Mesendoderm (in vitro differentiated cells): ENCODE data around the gene ATXN3. TPM values are rescaled to one million over a fixed set of nuclear protein-coding genes. Genes with fewer than 3 reads are reported as not detected.
A peak's percentile ranks its signal among the peaks of the same experiment; 100 is the strongest.

Experiments used
- DNase-seq: peaks from one replicate; pipeline ENCODE4 v3.0.0; 2013
- H2AK5ac ChIP-seq: 2 replicates; pipeline ENCODE4 v1.6.1; 2013; ENCODE audit warnings: low read length, inconsistent platforms
- H2BK120ac ChIP-seq: 2 replicates; pipeline ENCODE4 v1.6.1; 2013; ENCODE audit warnings: low read depth, mild to moderate bottlenecking, low read length, moderate library complexity, mixed read lengths
- H2BK15ac ChIP-seq: replicated peaks from 2 replicates; pipeline ENCODE4 v1.6.1; 2013; ENCODE audit warnings: low read depth, mild to moderate bottlenecking, moderate library complexity
- H2BK5ac ChIP-seq: 2 replicates; pipeline ENCODE4 v1.6.1; 2013; ENCODE audit warnings: low read length, inconsistent platforms
- H3K18ac ChIP-seq: 2 replicates; pipeline ENCODE4 v1.6.1; 2013; ENCODE audit warnings: mild to moderate bottlenecking, low read length, mixed read lengths
- H3K23ac ChIP-seq: one replicate; pipeline ENCODE4 v1.6.1; 2013; ENCODE audit warnings: low read length
- H3K27ac ChIP-seq: 2 replicates; pipeline ENCODE4 v1.5.1; 2013; ENCODE audit warnings: low read depth, mild to moderate bottlenecking, inconsistent platforms, low read length, moderate library complexity
- H3K27me3 ChIP-seq: 2 replicates; pipeline ENCODE4 v1.6.1; 2013; ENCODE audit warnings: low read length, control low read depth, mild to moderate bottlenecking, inconsistent platforms; ENCODE audit not compliant: insufficient read depth, poor library complexity
- H3K36me3 ChIP-seq: 2 replicates; pipeline ENCODE4 v1.6.1; 2013; ENCODE audit warnings: low read length, inconsistent platforms; ENCODE audit not compliant: control insufficient read depth, insufficient read depth
- H3K4ac ChIP-seq: one replicate; pipeline ENCODE4 v1.6.1; 2013; ENCODE audit warnings: low read depth, mild to moderate bottlenecking, low read length, moderate library complexity
- H3K4me1 ChIP-seq: 2 replicates; pipeline ENCODE4 v1.6.1; 2013; ENCODE audit warnings: low read depth, low read length, inconsistent platforms; ENCODE audit not compliant: control insufficient read depth
- H3K4me2 ChIP-seq: 2 replicates; pipeline ENCODE4 v1.6.1; 2013; ENCODE audit warnings: low read length
- H3K4me3 ChIP-seq: 2 replicates; pipeline ENCODE4 v1.5.1; 2013; ENCODE audit warnings: mild to moderate bottlenecking, low read length
- H3K56ac ChIP-seq: one replicate; pipeline ENCODE4 v1.6.1; 2013; ENCODE audit warnings: low read length
- H3K79me1 ChIP-seq: 2 replicates; pipeline ENCODE4 v1.6.1; 2013; ENCODE audit warnings: low read length, inconsistent platforms
- H3K79me2 ChIP-seq: 2 replicates; pipeline ENCODE4 v1.6.1; 2013; ENCODE audit warnings: mild to moderate bottlenecking, low read length; ENCODE audit not compliant: control insufficient read depth, insufficient read depth
- H3K9ac ChIP-seq: 2 replicates; pipeline ENCODE4 v1.6.1; 2013; ENCODE audit warnings: low read length, inconsistent platforms
- H4K5ac ChIP-seq: one replicate; pipeline ENCODE4 v1.6.1; 2013; ENCODE audit warnings: low read length
- H4K8ac ChIP-seq: one replicate; pipeline ENCODE4 v1.6.1; 2013; ENCODE audit warnings: low read depth, mild to moderate bottlenecking, control low read depth, low read length, moderate library complexity
- WGBS: extraction: QIAGEN DNeasy Blood & Tissue Kit; methylation state at CpG from one replicate; pipeline ENCODE4 v1.1.7; 2013; ENCODE audit warnings: low lambda C conversion rate, missing lambda C conversion rate; ENCODE audit not compliant: insufficient coverage; ENCODE audit errors: extremely low coverage; 5-methylcytosine and 5-hydroxymethylcytosine counted together
- polyA plus RNA-seq, 2 experiments: library from polyadenylated mRNA; stranded (reverse); fragments of 200-250 nt; gene quantifications; one replicate each; pipeline ENCODE4 v1.2.3, GENCODE V29; 2013

ATXN3 gene
- polyA plus RNA-seq (2013, experiment 1 of 2) = 20.1 TPM
- 19.4 TPM for polyA plus RNA-seq (2013, experiment 2 of 2)

GRCh38 chr14:92106143-92106926 lies at the start of gene ATXN3:
Gene ATXN3 (minus strand): TSS chr14:92106582. CDS start chr14:92106552, 30 bp downstream.
- peak within 1 kb of the TSS; percentile 46 for H3K27ac ChIP-seq

DNA sequence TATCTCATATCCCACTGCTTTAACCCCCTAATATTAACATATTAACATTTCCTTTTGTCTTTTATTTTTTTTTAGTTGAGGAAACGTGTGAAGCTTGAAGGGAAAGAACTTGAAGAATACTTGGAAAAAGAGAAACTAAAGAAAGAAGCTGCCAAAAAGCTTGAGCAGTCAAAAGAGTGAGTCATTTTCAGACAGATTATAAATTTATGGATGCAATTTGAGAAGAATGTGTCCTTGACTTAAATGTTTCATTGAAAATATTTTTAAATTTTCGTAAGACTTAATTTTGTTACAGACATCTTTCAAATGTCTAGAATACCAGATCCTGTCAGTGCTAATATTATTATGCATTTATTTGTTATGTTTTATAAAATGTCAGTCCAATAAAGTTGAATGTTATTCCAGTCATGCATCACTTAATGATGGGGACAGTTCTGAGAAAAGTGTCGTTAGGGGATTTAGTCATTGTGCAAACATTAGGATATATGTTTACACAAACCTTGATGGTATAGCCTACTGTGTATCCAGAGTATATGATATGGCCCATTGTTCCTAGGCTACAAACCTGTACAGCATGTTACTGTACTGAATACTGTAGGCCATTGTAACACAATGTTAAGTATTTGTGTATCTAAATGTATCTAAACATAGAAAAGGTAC lies 48.0 kb upstream of the ATXN3 start:
- WGBS = no CpG with 5 or more reads among the region's 3 CpGs
- Histone ChIP-seq H3K79me2 (no peaks in the 10 kb centered on the region), H3K56ac (no peak overlapping the region)

More at GRCh38 chr14:92106143-92106926, at the start of gene ATXN3:
- peak within 1 kb of the TSS; percentile 95 for H4K8ac ChIP-seq
- H3K4me3 ChIP-seq = peak within 1 kb of the TSS; percentile 81
- peak within 1 kb of the TSS; percentile 29 for H3K18ac ChIP-seq
- H2BK120ac ChIP-seq = no peak within 1 kb of the TSS
- no peaks in the 10 kb centered on the region for H3K36me3 ChIP-seq
- no peak within 1 kb of the TSS for H4K5ac ChIP-seq
- no CpG with 5 or more reads among the region's 66 CpGs for WGBS
- peaks cover 5% of the 10 kb centered on the region for H3K79me1 ChIP-seq
- no peak within 1 kb of the TSS for H2AK5ac ChIP-seq
- no peak within 1 kb of the TSS for H2BK5ac ChIP-seq
- no peaks in the 10 kb centered on the region for H3K4me1 ChIP-seq
- no peak within 1 kb of the TSS for H2BK15ac ChIP-seq
- H3K9ac ChIP-seq = peak within 1 kb of the TSS; percentile 65
- DNase-seq = peak; percentile 99
- peak within 1 kb of the TSS; percentile 25 for H3K4ac ChIP-seq
- H3K56ac ChIP-seq = peak within 1 kb of the TSS; percentile 88
- H3K79me2 ChIP-seq = peaks cover 27% of the 10 kb centered on the region
- H3K4me2 ChIP-seq = peak within 1 kb of the TSS; percentile 57
- no peaks in the 10 kb centered on the region for H3K27me3 ChIP-seq
- no peak within 1 kb of the TSS for H3K23ac ChIP-seq

DNA sequence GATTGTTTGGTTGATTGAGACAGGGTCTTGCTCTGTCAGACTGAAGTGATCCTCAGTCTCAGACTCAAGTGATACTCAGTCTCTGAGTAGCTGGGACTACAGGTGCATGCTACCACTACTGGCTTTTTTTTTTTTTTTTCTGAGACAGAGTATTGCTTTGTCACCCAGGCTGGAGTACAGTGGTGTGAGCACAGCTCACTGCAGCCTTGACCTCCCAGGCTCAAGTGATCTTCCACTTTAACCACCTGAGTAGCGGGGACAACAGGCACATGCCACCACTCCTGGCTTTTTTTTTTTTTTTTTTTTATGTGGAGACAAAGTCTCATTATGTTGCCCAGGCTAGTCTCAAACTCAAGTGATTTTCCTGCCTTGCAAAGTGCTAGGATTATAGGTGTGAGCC lies 47.2 kb upstream of the ATXN3 start:
- Histone ChIP-seq H3K27ac (no peak overlapping the region), H3K4me1 (no peaks in the 10 kb centered on the region), H2BK15ac (no peak overlapping the region), H2BK5ac (no peak overlapping the region), H3K23ac (no peak overlapping the region), H3K4ac (no peak overlapping the region), H2AK5ac (no peak overlapping the region), H3K4me2 (no peak overlapping the region), H4K5ac (no peak overlapping the region), H3K18ac (no peak overlapping the region), H3K9ac (no peak overlapping the region), H3K27me3 (no peaks in the 10 kb centered on the region), H2BK120ac (no peak overlapping the region), H3K4me3 (no peak overlapping the region), H3K79me2 (no peaks in the 10 kb centered on the region), H3K79me1 (no peaks in the 10 kb centered on the region), H4K8ac (no peak overlapping the region), H3K36me3 (peaks cover 2% of the 10 kb centered on the region), H3K56ac (no peak overlapping the region)
- no peak for DNase-seq
- no CpG with 5 or more reads among the region's 1 CpG for WGBS

More for the DNA sequence above, 48.0 kb upstream of the ATXN3 start:
- Histone ChIP-seq H3K4me1 (no peaks in the 10 kb centered on the region), H3K27ac (no peak overlapping the region), H2BK15ac (no peak overlapping the region), H3K4ac (no peak overlapping the region), H3K18ac (no peak overlapping the region), H3K4me2 (no peak overlapping the region), H3K4me3 (no peak overlapping the region), H3K9ac (no peak overlapping the region), H3K36me3 (peaks cover 2% of the 10 kb centered on the region), H3K27me3 (no peaks in the 10 kb centered on the region), H4K5ac (no peak overlapping the region), H3K23ac (no peak overlapping the region), H3K79me1 (no peaks in the 10 kb centered on the region), H2BK120ac (no peak overlapping the region), H2BK5ac (no peak overlapping the region), H2AK5ac (no peak overlapping the region), H4K8ac (no peak overlapping the region)
- no peak for DNase-seq

DNA sequence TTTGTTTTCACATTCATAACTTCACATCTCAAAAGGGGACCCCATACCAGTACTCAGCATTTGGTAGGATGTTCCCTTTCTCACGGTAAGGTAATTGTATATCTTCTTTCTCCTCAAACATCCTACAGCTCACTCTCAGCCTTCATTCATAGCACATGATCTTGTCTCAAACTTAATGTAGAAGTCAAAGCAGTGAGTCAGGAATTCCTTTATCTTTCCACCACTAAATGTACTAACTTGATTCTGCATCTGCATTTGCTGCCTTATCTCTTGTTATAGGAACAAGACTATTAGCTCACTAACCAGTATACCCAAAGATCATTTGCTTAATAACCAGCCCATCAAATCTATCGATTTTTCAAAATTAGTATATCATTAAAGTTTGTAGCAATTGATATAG lies 38.3 kb upstream of the ATXN3 start:
- Histone ChIP-seq H4K8ac (no peak overlapping the region), H3K9ac (no peak overlapping the region), H3K27ac (no peak overlapping the region), H3K36me3 (peaks cover 5% of the 10 kb centered on the region), H3K4me1 (no peaks in the 10 kb centered on the region), H2AK5ac (no peak overlapping the region), H3K56ac (no peak overlapping the region), H3K4ac (no peak overlapping the region), H2BK120ac (no peak overlapping the region), H3K79me2 (no peaks in the 10 kb centered on the region), H3K27me3 (no peaks in the 10 kb centered on the region), H3K4me2 (no peak overlapping the region), H2BK15ac (no peak overlapping the region), H3K18ac (no peak overlapping the region), H4K5ac (no peak overlapping the region), H2BK5ac (no peak overlapping the region), H3K4me3 (no peak overlapping the region), H3K79me1 (peaks cover 2% of the 10 kb centered on the region), H3K23ac (no peak overlapping the region)
- DNase-seq = no peak
- WGBS = no CpG with 5 or more reads among the region's 2 CpGs

DNA sequence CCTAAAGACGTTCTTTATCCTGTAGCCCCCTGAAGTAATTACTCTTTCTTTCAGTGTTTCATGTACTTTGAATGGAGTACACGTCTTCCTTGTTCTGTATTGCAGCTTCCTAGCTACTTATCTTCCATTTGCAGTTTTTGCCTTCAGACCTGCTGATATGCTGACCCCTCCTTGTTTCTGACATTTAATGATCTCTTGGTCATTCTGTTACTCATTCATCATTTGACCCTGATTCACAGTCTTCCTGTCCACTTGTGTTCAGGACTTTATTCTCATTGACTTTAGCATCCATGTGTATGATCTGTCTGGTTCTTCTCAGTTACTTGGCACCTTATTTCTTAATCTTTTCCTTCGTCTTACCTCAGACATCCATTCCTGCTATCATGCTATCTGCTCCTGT lies 37.6 kb upstream of the ATXN3 start:
- H3K9ac ChIP-seq = no peak overlapping the region
- no peak overlapping the region for H3K4me2 ChIP-seq
- no peak overlapping the region for H4K5ac ChIP-seq
- no peaks in the 10 kb centered on the region for H3K27me3 ChIP-seq
- H3K79me2 ChIP-seq = no peaks in the 10 kb centered on the region
- H2BK15ac ChIP-seq = no peak overlapping the region
- H3K23ac ChIP-seq = no peak overlapping the region
- H3K36me3 ChIP-seq = peaks cover 5% of the 10 kb centered on the region
- H3K27ac ChIP-seq = no peak overlapping the region
- peaks cover 2% of the 10 kb centered on the region for H3K79me1 ChIP-seq
- H2BK5ac ChIP-seq = no peak overlapping the region
- no peak overlapping the region for H3K56ac ChIP-seq
- no peak overlapping the region for H2BK120ac ChIP-seq
- H3K4me3 ChIP-seq = no peak overlapping the region
- H3K4ac ChIP-seq = no peak overlapping the region
- no peaks in the 10 kb centered on the region for H3K4me1 ChIP-seq
- H3K18ac ChIP-seq = no peak overlapping the region
- H2AK5ac ChIP-seq = no peak overlapping the region
- no peak for DNase-seq
- no CpG with 5 or more reads among the region's 3 CpGs for WGBS
- H4K8ac ChIP-seq = no peak overlapping the region
